Liver (tissue), 3 donors: ENCODE measurements around the gene VOPP1.
"Not testable (repeated sequence)": the region's sequence is repeated elsewhere in the genome, so short reads cannot be mapped to it uniquely, and the experiment has no call there.

ENCODE experiments used
- EGR1 ChIP-seq, 2 donors: IDR thresholded peaks; 2 replicates each; pipeline ENCODE4 v1.6.1; 2016 to 2018; ENCODE audit warnings: antibody characterized with exemption in 2 of 2, low read depth in 2 of 2
- HNF4A ChIP-seq, 2 donors: conservative IDR thresholded peaks; 2 replicates each; pipeline ENCODE4 v1.6.1; 2016; ENCODE audit warnings: antibody characterized with exemption in 2 of 2, mild to moderate bottlenecking in 2 of 2
- HNF4G ChIP-seq: IDR thresholded peaks from 2 replicates; pipeline ENCODE4 v1.6.1; 2016; ENCODE audit warnings: antibody characterized with exemption
- JUND ChIP-seq, 2 donors: IDR thresholded peaks; 2 replicates each; pipeline ENCODE4 v1.6.1; 2016; ENCODE audit warnings: antibody characterized with exemption in 2 of 2
- NR2F2 ChIP-seq: IDR thresholded peaks from 2 replicates; pipeline ENCODE4 v1.6.1; 2016; ENCODE audit warnings: antibody characterized with exemption
- RAD21 ChIP-seq, 2 donors: IDR thresholded peaks; 2 replicates each; pipeline ENCODE4 v1.6.1; 2016; ENCODE audit warnings: antibody characterized with exemption in 2 of 2, mild to moderate bottlenecking in 2 of 2
- SP1 ChIP-seq: IDR thresholded peaks from 2 replicates; pipeline ENCODE4 v1.6.1; 2018; ENCODE audit warnings: antibody characterized with exemption, mild to moderate bottlenecking
- TAF1 ChIP-seq: conservative IDR thresholded peaks from 2 replicates; pipeline ENCODE4 v1.6.1; 2016; ENCODE audit warnings: antibody characterized with exemption, mild to moderate bottlenecking
- TF ChIP-seq, protein P1 (sequence below): fragments of 150-350 bp; IDR thresholded peaks from 2 replicates; pipeline ENCODE4 v1.5.1; 2017; ENCODE audit warnings: improper control_type of control experiment, low read depth, low read length; ENCODE audit not compliant: missing input control
- TF ChIP-seq, protein P2 (sequence below): IDR thresholded peaks from 2 replicates; pipeline ENCODE4 v1.6.1; 2016; ENCODE audit warnings: antibody characterized with exemption
- TF ChIP-seq, protein P3 (sequence below): IDR thresholded peaks from 2 replicates; pipeline ENCODE4 v1.6.1; 2016; ENCODE audit warnings: antibody characterized with exemption, mild to moderate bottlenecking
- TF ChIP-seq, protein P4 (sequence below): IDR thresholded peaks from 2 replicates; pipeline ENCODE4 v1.6.1; 2016; ENCODE audit warnings: antibody characterized with exemption
- donor health status: healthy.
- donor health status: healthy.

DNA sequence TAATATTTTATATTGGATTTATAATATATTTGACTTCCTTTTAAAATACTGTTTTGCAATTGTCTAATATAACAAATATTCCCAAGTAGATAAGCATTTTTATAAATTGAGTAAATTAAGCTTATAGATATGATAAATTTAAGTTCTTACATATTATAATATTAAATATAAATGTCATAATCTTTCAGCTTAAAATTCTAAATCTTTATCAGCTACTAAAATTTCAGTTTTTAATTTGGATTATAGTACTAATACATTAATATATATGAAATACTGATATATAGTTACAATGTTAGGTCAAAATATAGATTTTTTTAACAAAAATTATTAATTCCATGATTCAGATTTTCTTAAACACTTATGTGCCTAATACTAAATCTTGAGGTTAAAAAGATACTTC, 33.4 kb upstream of the VOPP1 start:
- TF ChIP-seq, protein P1, sequence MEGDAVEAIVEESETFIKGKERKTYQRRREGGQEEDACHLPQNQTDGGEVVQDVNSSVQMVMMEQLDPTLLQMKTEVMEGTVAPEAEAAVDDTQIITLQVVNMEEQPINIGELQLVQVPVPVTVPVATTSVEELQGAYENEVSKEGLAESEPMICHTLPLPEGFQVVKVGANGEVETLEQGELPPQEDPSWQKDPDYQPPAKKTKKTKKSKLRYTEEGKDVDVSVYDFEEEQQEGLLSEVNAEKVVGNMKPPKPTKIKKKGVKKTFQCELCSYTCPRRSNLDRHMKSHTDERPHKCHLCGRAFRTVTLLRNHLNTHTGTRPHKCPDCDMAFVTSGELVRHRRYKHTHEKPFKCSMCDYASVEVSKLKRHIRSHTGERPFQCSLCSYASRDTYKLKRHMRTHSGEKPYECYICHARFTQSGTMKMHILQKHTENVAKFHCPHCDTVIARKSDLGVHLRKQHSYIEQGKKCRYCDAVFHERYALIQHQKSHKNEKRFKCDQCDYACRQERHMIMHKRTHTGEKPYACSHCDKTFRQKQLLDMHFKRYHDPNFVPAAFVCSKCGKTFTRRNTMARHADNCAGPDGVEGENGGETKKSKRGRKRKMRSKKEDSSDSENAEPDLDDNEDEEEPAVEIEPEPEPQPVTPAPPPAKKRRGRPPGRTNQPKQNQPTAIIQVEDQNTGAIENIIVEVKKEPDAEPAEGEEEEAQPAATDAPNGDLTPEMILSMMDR = not testable (repeated sequence)
- TF ChIP-seq HNF4A (conservative IDR thresholded peaks at IDR 0.05); TAF1; EGR1 (IDR thresholded peaks at IDR 0.05; ENCODE audit: low read depth in 2 of 2); HNF4G; JUND (IDR thresholded peaks at IDR 0.05); NR2F2; SP1; RAD21 (IDR thresholded peaks at IDR 0.05): not testable (repeated sequence)
- TF ChIP-seq, protein P2, sequence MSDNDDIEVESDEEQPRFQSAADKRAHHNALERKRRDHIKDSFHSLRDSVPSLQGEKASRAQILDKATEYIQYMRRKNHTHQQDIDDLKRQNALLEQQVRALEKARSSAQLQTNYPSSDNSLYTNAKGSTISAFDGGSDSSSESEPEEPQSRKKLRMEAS = not testable (repeated sequence)
- TF ChIP-seq, protein P3, sequence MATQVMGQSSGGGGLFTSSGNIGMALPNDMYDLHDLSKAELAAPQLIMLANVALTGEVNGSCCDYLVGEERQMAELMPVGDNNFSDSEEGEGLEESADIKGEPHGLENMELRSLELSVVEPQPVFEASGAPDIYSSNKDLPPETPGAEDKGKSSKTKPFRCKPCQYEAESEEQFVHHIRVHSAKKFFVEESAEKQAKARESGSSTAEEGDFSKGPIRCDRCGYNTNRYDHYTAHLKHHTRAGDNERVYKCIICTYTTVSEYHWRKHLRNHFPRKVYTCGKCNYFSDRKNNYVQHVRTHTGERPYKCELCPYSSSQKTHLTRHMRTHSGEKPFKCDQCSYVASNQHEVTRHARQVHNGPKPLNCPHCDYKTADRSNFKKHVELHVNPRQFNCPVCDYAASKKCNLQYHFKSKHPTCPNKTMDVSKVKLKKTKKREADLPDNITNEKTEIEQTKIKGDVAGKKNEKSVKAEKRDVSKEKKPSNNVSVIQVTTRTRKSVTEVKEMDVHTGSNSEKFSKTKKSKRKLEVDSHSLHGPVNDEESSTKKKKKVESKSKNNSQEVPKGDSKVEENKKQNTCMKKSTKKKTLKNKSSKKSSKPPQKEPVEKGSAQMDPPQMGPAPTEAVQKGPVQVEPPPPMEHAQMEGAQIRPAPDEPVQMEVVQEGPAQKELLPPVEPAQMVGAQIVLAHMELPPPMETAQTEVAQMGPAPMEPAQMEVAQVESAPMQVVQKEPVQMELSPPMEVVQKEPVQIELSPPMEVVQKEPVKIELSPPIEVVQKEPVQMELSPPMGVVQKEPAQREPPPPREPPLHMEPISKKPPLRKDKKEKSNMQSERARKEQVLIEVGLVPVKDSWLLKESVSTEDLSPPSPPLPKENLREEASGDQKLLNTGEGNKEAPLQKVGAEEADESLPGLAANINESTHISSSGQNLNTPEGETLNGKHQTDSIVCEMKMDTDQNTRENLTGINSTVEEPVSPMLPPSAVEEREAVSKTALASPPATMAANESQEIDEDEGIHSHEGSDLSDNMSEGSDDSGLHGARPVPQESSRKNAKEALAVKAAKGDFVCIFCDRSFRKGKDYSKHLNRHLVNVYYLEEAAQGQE = not testable (repeated sequence)
- TF ChIP-seq, protein P4, sequence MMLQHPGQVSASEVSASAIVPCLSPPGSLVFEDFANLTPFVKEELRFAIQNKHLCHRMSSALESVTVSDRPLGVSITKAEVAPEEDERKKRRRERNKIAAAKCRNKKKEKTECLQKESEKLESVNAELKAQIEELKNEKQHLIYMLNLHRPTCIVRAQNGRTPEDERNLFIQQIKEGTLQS = not testable (repeated sequence)
